Panc1 (cell line): ENCODE measurements around the gene HS1BP3.

Experiments
- POLR2AphosphoS5 ChIP-seq: IDR thresholded peaks from 2 replicates; pipeline ENCODE4 v1.6.1; 2012; ENCODE audit warnings: mild to moderate bottlenecking, low read depth, low read length, moderate library complexity
- TF ChIP-seq, protein P1 (sequence below): fragments of 450-650 bp; IDR thresholded peaks from 2 replicates; pipeline ENCODE4 v1.5.1; 2017; ENCODE audit warnings: mild to moderate bottlenecking
- TF ChIP-seq, protein P2 (sequence below), 2 experiments: IDR thresholded peaks; 2 replicates each; pipeline ENCODE4 v1.6.1; 2011 to 2012; ENCODE audit warnings: low read depth in 2 of 2, control low read depth in 1 of 2, low read length in 1 of 2, mild to moderate bottlenecking in 1 of 2, moderate library complexity in 1 of 2; ENCODE audit not compliant: insufficient read depth in 1 of 2

DNA sequence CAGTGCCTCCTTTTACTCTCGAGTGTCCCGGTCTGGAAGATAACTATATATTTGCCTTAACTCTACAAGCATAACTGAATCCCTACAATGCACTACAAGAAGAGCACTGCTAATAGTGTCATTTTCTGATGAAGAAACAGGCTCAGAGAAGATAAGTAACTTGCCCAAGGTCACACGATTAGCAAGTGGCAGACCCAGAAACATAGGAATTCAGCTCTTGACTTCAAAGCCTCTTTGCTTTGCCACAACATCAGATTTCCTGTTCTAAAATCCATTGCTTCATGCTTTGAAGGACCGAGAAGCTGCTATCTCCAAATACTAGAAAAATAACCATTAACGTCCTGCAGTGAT lies 65.6 kb downstream of the HS1BP3 start:
- TF ChIP-seq, protein P1, sequence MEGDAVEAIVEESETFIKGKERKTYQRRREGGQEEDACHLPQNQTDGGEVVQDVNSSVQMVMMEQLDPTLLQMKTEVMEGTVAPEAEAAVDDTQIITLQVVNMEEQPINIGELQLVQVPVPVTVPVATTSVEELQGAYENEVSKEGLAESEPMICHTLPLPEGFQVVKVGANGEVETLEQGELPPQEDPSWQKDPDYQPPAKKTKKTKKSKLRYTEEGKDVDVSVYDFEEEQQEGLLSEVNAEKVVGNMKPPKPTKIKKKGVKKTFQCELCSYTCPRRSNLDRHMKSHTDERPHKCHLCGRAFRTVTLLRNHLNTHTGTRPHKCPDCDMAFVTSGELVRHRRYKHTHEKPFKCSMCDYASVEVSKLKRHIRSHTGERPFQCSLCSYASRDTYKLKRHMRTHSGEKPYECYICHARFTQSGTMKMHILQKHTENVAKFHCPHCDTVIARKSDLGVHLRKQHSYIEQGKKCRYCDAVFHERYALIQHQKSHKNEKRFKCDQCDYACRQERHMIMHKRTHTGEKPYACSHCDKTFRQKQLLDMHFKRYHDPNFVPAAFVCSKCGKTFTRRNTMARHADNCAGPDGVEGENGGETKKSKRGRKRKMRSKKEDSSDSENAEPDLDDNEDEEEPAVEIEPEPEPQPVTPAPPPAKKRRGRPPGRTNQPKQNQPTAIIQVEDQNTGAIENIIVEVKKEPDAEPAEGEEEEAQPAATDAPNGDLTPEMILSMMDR = no peak
- no peak for TF ChIP-seq POLR2AphosphoS5
- TF ChIP-seq, protein P2, sequence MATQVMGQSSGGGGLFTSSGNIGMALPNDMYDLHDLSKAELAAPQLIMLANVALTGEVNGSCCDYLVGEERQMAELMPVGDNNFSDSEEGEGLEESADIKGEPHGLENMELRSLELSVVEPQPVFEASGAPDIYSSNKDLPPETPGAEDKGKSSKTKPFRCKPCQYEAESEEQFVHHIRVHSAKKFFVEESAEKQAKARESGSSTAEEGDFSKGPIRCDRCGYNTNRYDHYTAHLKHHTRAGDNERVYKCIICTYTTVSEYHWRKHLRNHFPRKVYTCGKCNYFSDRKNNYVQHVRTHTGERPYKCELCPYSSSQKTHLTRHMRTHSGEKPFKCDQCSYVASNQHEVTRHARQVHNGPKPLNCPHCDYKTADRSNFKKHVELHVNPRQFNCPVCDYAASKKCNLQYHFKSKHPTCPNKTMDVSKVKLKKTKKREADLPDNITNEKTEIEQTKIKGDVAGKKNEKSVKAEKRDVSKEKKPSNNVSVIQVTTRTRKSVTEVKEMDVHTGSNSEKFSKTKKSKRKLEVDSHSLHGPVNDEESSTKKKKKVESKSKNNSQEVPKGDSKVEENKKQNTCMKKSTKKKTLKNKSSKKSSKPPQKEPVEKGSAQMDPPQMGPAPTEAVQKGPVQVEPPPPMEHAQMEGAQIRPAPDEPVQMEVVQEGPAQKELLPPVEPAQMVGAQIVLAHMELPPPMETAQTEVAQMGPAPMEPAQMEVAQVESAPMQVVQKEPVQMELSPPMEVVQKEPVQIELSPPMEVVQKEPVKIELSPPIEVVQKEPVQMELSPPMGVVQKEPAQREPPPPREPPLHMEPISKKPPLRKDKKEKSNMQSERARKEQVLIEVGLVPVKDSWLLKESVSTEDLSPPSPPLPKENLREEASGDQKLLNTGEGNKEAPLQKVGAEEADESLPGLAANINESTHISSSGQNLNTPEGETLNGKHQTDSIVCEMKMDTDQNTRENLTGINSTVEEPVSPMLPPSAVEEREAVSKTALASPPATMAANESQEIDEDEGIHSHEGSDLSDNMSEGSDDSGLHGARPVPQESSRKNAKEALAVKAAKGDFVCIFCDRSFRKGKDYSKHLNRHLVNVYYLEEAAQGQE (IDR thresholded peaks at IDR 0.05; ENCODE audit: insufficient read depth in 1 of 2, low read depth in 2 of 2, low read length in 1 of 2) = no peak
